Mesendoderm (in vitro differentiated cells): Measurements from ENCODE around the gene SCD5. TPM values are rescaled to one million over a fixed set of nuclear protein-coding genes. Genes with fewer than 3 reads are reported as not detected.
A peak's percentile ranks its signal among the peaks of the same experiment; 100 is the strongest.
"Not testable (repeated sequence)": the region's sequence is repeated elsewhere in the genome, so short reads cannot be mapped to it uniquely, and the experiment has no call there.

ENCODE experiments used
- DNase-seq: peaks from one replicate; pipeline ENCODE4 v3.0.0; 2013
- H2AK5ac ChIP-seq: 2 replicates; pipeline ENCODE4 v1.6.1; 2013; ENCODE audit warnings: low read length, inconsistent platforms
- H2BK120ac ChIP-seq: 2 replicates; pipeline ENCODE4 v1.6.1; 2013; ENCODE audit warnings: low read depth, mild to moderate bottlenecking, low read length, moderate library complexity, mixed read lengths
- H2BK15ac ChIP-seq: replicated peaks from 2 replicates; pipeline ENCODE4 v1.6.1; 2013; ENCODE audit warnings: low read depth, mild to moderate bottlenecking, moderate library complexity
- H2BK5ac ChIP-seq: 2 replicates; pipeline ENCODE4 v1.6.1; 2013; ENCODE audit warnings: low read length, inconsistent platforms
- H3K18ac ChIP-seq: 2 replicates; pipeline ENCODE4 v1.6.1; 2013; ENCODE audit warnings: mild to moderate bottlenecking, low read length, mixed read lengths
- H3K23ac ChIP-seq: one replicate; pipeline ENCODE4 v1.6.1; 2013; ENCODE audit warnings: low read length
- H3K27ac ChIP-seq: 2 replicates; pipeline ENCODE4 v1.5.1; 2013; ENCODE audit warnings: low read depth, mild to moderate bottlenecking, inconsistent platforms, low read length, moderate library complexity
- H3K27me3 ChIP-seq: 2 replicates; pipeline ENCODE4 v1.6.1; 2013; ENCODE audit warnings: low read length, control low read depth, mild to moderate bottlenecking, inconsistent platforms; ENCODE audit not compliant: insufficient read depth, poor library complexity
- H3K36me3 ChIP-seq: 2 replicates; pipeline ENCODE4 v1.6.1; 2013; ENCODE audit warnings: low read length, inconsistent platforms; ENCODE audit not compliant: control insufficient read depth, insufficient read depth
- H3K4ac ChIP-seq: one replicate; pipeline ENCODE4 v1.6.1; 2013; ENCODE audit warnings: low read depth, mild to moderate bottlenecking, low read length, moderate library complexity
- H3K4me1 ChIP-seq: 2 replicates; pipeline ENCODE4 v1.6.1; 2013; ENCODE audit warnings: low read depth, low read length, inconsistent platforms; ENCODE audit not compliant: control insufficient read depth
- H3K4me2 ChIP-seq: 2 replicates; pipeline ENCODE4 v1.6.1; 2013; ENCODE audit warnings: low read length
- H3K4me3 ChIP-seq: 2 replicates; pipeline ENCODE4 v1.5.1; 2013; ENCODE audit warnings: mild to moderate bottlenecking, low read length
- H3K56ac ChIP-seq: one replicate; pipeline ENCODE4 v1.6.1; 2013; ENCODE audit warnings: low read length
- H3K79me1 ChIP-seq: 2 replicates; pipeline ENCODE4 v1.6.1; 2013; ENCODE audit warnings: low read length, inconsistent platforms
- H3K79me2 ChIP-seq: 2 replicates; pipeline ENCODE4 v1.6.1; 2013; ENCODE audit warnings: mild to moderate bottlenecking, low read length; ENCODE audit not compliant: control insufficient read depth, insufficient read depth
- H3K9ac ChIP-seq: 2 replicates; pipeline ENCODE4 v1.6.1; 2013; ENCODE audit warnings: low read length, inconsistent platforms
- H4K5ac ChIP-seq: one replicate; pipeline ENCODE4 v1.6.1; 2013; ENCODE audit warnings: low read length
- H4K8ac ChIP-seq: one replicate; pipeline ENCODE4 v1.6.1; 2013; ENCODE audit warnings: low read depth, mild to moderate bottlenecking, control low read depth, low read length, moderate library complexity
- WGBS: extraction: QIAGEN DNeasy Blood & Tissue Kit; methylation state at CpG from one replicate; pipeline ENCODE4 v1.1.7; 2013; ENCODE audit warnings: low lambda C conversion rate, missing lambda C conversion rate; ENCODE audit not compliant: insufficient coverage; ENCODE audit errors: extremely low coverage; 5-methylcytosine and 5-hydroxymethylcytosine counted together
- polyA plus RNA-seq, 2 experiments: library from polyadenylated mRNA; stranded (reverse); fragments of 200-250 nt; gene quantifications; one replicate each; pipeline ENCODE4 v1.2.3, GENCODE V29; 2013

SCD5 gene
- polyA plus RNA-seq (2013, experiment 1 of 2) = 0.97 TPM
- 0.88 TPM for polyA plus RNA-seq (2013, experiment 2 of 2)

- Histone ChIP-seq H3K36me3 (no peaks in the 10 kb centered on the region), H2AK5ac (no peak within 1 kb of the TSS), H3K79me2 (no peaks in the 10 kb centered on the region), H3K9ac (peak within 1 kb of the TSS; percentile 60), H3K4me1 (peaks cover 2% of the 10 kb centered on the region), H3K4me2 (peak within 1 kb of the TSS; percentile 70), H3K27ac (no peak within 1 kb of the TSS), H3K23ac (peak within 1 kb of the TSS; percentile 94), H3K27me3 (peaks cover 47% of the 10 kb centered on the region), H2BK5ac (no peak within 1 kb of the TSS), H2BK120ac (no peak within 1 kb of the TSS), H4K5ac (no peak within 1 kb of the TSS), H3K4me3 (peak within 1 kb of the TSS; percentile 50), H3K79me1 (no peaks in the 10 kb centered on the region), H2BK15ac (no peak within 1 kb of the TSS), H3K4ac (no peak within 1 kb of the TSS), H3K18ac (peak within 1 kb of the TSS; percentile 43), H4K8ac (peak within 1 kb of the TSS; percentile 58), H3K56ac (peak within 1 kb of the TSS; percentile 81)
- no CpG with 5 or more reads among the region's 94 CpGs for WGBS
- DNase-seq = peak; percentile 54
These were observed at the start of gene SCD5 for GRCh38 chr4:82798168-82799005. Gene SCD5, minus strand, starts transcription at chr4:82798796. Its CDS starts 259 bp downstream, at chr4:82798537.

DNA sequence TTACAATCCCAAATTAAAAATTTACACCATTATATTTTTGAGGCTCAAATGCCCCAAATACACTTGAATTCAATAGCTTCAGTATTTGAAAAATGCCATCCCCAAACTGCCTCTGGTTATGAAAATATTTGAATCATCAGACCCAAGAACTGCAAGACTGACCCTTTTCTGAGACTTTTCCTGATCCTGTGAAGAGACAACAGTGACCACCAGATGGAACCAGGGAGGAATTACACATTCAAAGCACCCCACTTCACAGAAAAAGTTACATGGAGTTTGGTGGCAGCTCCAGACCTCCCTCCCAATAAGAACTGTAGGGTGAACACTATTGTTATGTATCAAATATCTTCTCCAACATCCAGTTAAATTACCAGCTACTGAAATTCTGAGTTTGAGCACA lies 44.0 kb upstream of the SCD5 start:
- Histone ChIP-seq H2BK120ac (no peak overlapping the region), H3K36me3 (peaks cover 8% of the 10 kb centered on the region), H4K5ac (no peak overlapping the region), H2BK5ac (no peak overlapping the region), H4K8ac (no peak overlapping the region), H3K18ac (no peak overlapping the region), H3K27me3 (no peaks in the 10 kb centered on the region), H3K4me3 (no peak overlapping the region), H3K23ac (no peak overlapping the region), H3K4me1 (no peaks in the 10 kb centered on the region), H3K27ac (no peak overlapping the region), H2AK5ac (no peak overlapping the region), H3K79me2 (no peaks in the 10 kb centered on the region), H3K4me2 (no peak overlapping the region), H3K9ac (no peak overlapping the region), H3K4ac (no peak overlapping the region), H3K56ac (no peak overlapping the region), H3K79me1 (peaks cover 5% of the 10 kb centered on the region), H2BK15ac (no peak overlapping the region)
- peak; percentile 48 for DNase-seq

DNA sequence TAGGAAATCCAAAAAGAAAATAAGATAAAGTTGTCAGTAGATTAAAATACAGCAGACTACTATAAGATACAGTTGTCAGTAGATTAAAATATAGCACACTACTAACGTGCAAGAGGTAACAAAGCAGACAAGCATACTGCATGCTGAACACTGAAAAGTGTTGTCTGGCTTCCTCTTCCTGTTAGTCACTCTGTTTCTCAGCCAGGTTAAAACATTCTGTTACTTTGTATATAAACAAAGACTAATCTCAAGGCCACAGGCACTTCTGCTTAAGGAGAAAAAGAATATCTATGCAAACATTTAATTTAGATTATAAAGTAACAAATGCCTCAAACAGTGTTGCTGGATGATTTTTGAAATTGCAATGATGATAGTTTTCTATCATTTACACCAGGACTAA lies 41.0 kb upstream of the SCD5 start:
- Histone ChIP-seq H3K23ac (no peak overlapping the region), H3K4ac (no peak overlapping the region), H4K5ac (no peak overlapping the region), H2BK15ac (no peak overlapping the region), H2BK5ac (no peak overlapping the region), H2BK120ac (no peak overlapping the region), H3K56ac (no peak overlapping the region), H3K18ac (no peak overlapping the region), H2AK5ac (no peak overlapping the region), H3K4me3 (no peak overlapping the region), H3K27ac (no peak overlapping the region), H3K27me3 (no peaks in the 10 kb centered on the region), H3K4me2 (no peak overlapping the region), H3K4me1 (no peaks in the 10 kb centered on the region), H4K8ac (no peak overlapping the region), H3K9ac (no peak overlapping the region), H3K79me1 (peaks cover 3% of the 10 kb centered on the region), H3K79me2 (no peaks in the 10 kb centered on the region), H3K36me3 (peaks cover 7% of the 10 kb centered on the region)
- no peak for DNase-seq
- WGBS = no CpG with 5 or more reads among the region's 1 CpG

- H3K27ac ChIP-seq = no peak overlapping the region
- H3K79me1 ChIP-seq = no peaks in the 10 kb centered on the region
- H3K4me1 ChIP-seq = no peaks in the 10 kb centered on the region
- no peak overlapping the region for H3K4me3 ChIP-seq
- no peak for DNase-seq
- no peak overlapping the region for H2BK5ac ChIP-seq
- H3K56ac ChIP-seq = no peak overlapping the region
- H3K79me2 ChIP-seq = no peaks in the 10 kb centered on the region
- no peak overlapping the region for H4K8ac ChIP-seq
- no peak overlapping the region for H2AK5ac ChIP-seq
- no peak overlapping the region for H3K18ac ChIP-seq
- no peaks in the 10 kb centered on the region for H3K27me3 ChIP-seq
- H3K23ac ChIP-seq = no peak overlapping the region
- no peak overlapping the region for H3K9ac ChIP-seq
- H3K4me2 ChIP-seq = no peak overlapping the region
- no peak overlapping the region for H2BK120ac ChIP-seq
- peaks cover 2% of the 10 kb centered on the region for H3K36me3 ChIP-seq
- WGBS = no CpG with 5 or more reads among the region's 1 CpG
- no peak overlapping the region for H2BK15ac ChIP-seq
- no peak overlapping the region for H4K5ac ChIP-seq
- no peak overlapping the region for H3K4ac ChIP-seq
These were observed 35.2 kb upstream of the SCD5 start for GRCh38 chr4:82833696-82834313.

GRCh38 chr4:82833060-82833459 lies 34.5 kb upstream of the SCD5 start:
- not testable (repeated sequence) for H3K36me3 ChIP-seq, H3K27ac ChIP-seq, H4K5ac ChIP-seq, H3K4me2 ChIP-seq, H3K79me1 ChIP-seq, H3K79me2 ChIP-seq, H3K4ac ChIP-seq, H2BK120ac ChIP-seq, H3K9ac ChIP-seq, H3K23ac ChIP-seq, H3K18ac ChIP-seq, H2BK15ac ChIP-seq, H2BK5ac ChIP-seq, H3K27me3 ChIP-seq, DNase-seq, H3K4me1 ChIP-seq, H3K56ac ChIP-seq, H2AK5ac ChIP-seq, H3K4me3 ChIP-seq, H4K8ac ChIP-seq
- WGBS = no CpG with 5 or more reads among the region's 4 CpGs
